H9 (cell line): Measurements from ENCODE around the gene TMEM253. TPM values are rescaled to one million over a fixed set of nuclear protein-coding genes. Genes with fewer than 3 reads are reported as not detected.

ENCODE experiments used
- DNase-seq: peaks from one replicate; pipeline ENCODE4 v3.0.0-alpha.2; 2017
- H2AFZ ChIP-seq: one replicate; pipeline ENCODE4 v1.6.1; 2013; ENCODE audit warnings: mild to moderate bottlenecking, low read length, control low read depth, moderate library complexity
- H2AK5ac ChIP-seq: 2 replicates; pipeline ENCODE4 v1.6.1; 2013; ENCODE audit warnings: low read length, control low read depth, mixed read lengths; ENCODE audit not compliant: insufficient read length
- H2BK120ac ChIP-seq: one replicate; pipeline ENCODE4 v1.6.1; 2013; ENCODE audit warnings: low read depth, mild to moderate bottlenecking, low read length, control low read depth, inconsistent platforms; ENCODE audit not compliant: poor library complexity, severe bottlenecking
- H2BK12ac ChIP-seq: 2 replicates; pipeline ENCODE4 v1.6.1; 2013; ENCODE audit warnings: low read length, control low read depth, mixed read lengths, low read depth; ENCODE audit not compliant: insufficient read length
- H2BK15ac ChIP-seq: 2 replicates; pipeline ENCODE4 v1.6.1; 2013; ENCODE audit warnings: low read depth, low read length, control low read depth
- H2BK20ac ChIP-seq: one replicate; pipeline ENCODE4 v1.6.1; 2013; ENCODE audit warnings: low read depth, mild to moderate bottlenecking, low read length, control low read depth, inconsistent platforms; ENCODE audit not compliant: poor library complexity, severe bottlenecking
- H2BK5ac ChIP-seq: 2 replicates; pipeline ENCODE4 v1.6.1; 2013; ENCODE audit warnings: low read length, control low read depth, mixed read lengths; ENCODE audit not compliant: insufficient read length
- H3K14ac ChIP-seq: 2 replicates; pipeline ENCODE4 v1.6.1; 2013; ENCODE audit warnings: low read length, control low read depth; ENCODE audit not compliant: insufficient read depth
- H3K18ac ChIP-seq: 2 replicates; pipeline ENCODE4 v1.6.1; 2013; ENCODE audit warnings: low read depth, mild to moderate bottlenecking, mixed read lengths, low read length, control low read depth; ENCODE audit not compliant: insufficient read length
- H3K23ac ChIP-seq: 2 replicates; pipeline ENCODE4 v1.6.1; 2013; ENCODE audit warnings: low read length, control low read depth, mixed read lengths, low read depth; ENCODE audit not compliant: insufficient read length
- H3K23me2 ChIP-seq: 2 replicates; pipeline ENCODE4 v1.6.1; 2013; ENCODE audit warnings: low read depth, mild to moderate bottlenecking, mixed read lengths, low read length, control low read depth; ENCODE audit not compliant: insufficient read length, poor library complexity, severe bottlenecking
- H3K27ac ChIP-seq: 2 replicates; pipeline ENCODE4 v1.5.1; 2013; ENCODE audit warnings: low read length, control low read depth, mixed read lengths, low read depth; ENCODE audit not compliant: insufficient read length
- H3K27me3 ChIP-seq: 2 replicates; pipeline ENCODE4 v1.6.1; 2013; ENCODE audit warnings: low read length, control low read depth, inconsistent platforms; ENCODE audit not compliant: insufficient read depth
- H3K4ac ChIP-seq: 2 replicates; pipeline ENCODE4 v1.6.1; 2013; ENCODE audit warnings: low read depth, mild to moderate bottlenecking, control low read depth, inconsistent platforms, low read length, moderate library complexity
- H3K4me1 ChIP-seq: 2 replicates; pipeline ENCODE4 v1.6.1; 2013; ENCODE audit warnings: low read length, control low read depth, inconsistent platforms; ENCODE audit not compliant: insufficient read depth
- H3K4me2 ChIP-seq: 2 replicates; pipeline ENCODE4 v1.6.1; 2013; ENCODE audit warnings: low read length, control low read depth, mixed read lengths; ENCODE audit not compliant: insufficient read length, insufficient read depth
- H3K56ac ChIP-seq: 2 replicates; pipeline ENCODE4 v1.6.1; 2013; ENCODE audit warnings: low read depth, mild to moderate bottlenecking, mixed read lengths, low read length, control low read depth; ENCODE audit not compliant: insufficient read length
- H3K79me1 ChIP-seq: 2 replicates; pipeline ENCODE4 v1.6.1; 2013; ENCODE audit warnings: low read depth, mild to moderate bottlenecking, moderate library complexity, low read length, control low read depth, inconsistent platforms; ENCODE audit not compliant: insufficient read depth, poor library complexity, severe bottlenecking
- H3K79me2 ChIP-seq: 2 replicates; pipeline ENCODE4 v1.6.1; 2013; ENCODE audit warnings: low read length, control low read depth, inconsistent platforms; ENCODE audit not compliant: insufficient read depth
- H3K9ac ChIP-seq: 2 replicates; pipeline ENCODE4 v1.6.1; 2013; ENCODE audit warnings: low read length, control low read depth, mixed read lengths; ENCODE audit not compliant: insufficient read length; ENCODE audit errors: extremely low read depth
- H3K9me3 ChIP-seq: one replicate; pipeline ENCODE4 v1.6.1; 2013; ENCODE audit warnings: low read depth, low read length, inconsistent platforms; ENCODE audit not compliant: control insufficient read depth
- H3T11ph ChIP-seq: one replicate; pipeline ENCODE4 v1.6.1; 2013; ENCODE audit warnings: mild to moderate bottlenecking, low read length, control low read depth, inconsistent platforms
- H4K20me1 ChIP-seq: one replicate; pipeline ENCODE4 v1.6.1; 2013; ENCODE audit not compliant: control insufficient read depth, insufficient read length, insufficient read depth
- H4K5ac ChIP-seq: 2 replicates; pipeline ENCODE4 v1.6.1; 2013; ENCODE audit warnings: low read depth, mild to moderate bottlenecking, mixed read lengths, low read length, control low read depth; ENCODE audit not compliant: insufficient read length
- H4K8ac ChIP-seq: replicated peaks from 2 replicates; pipeline ENCODE4 v1.6.1; 2013; ENCODE audit warnings: low read length, control low read depth, mixed read lengths, low read depth; ENCODE audit not compliant: insufficient read length
- H4K91ac ChIP-seq: 2 replicates; pipeline ENCODE4 v1.6.1; 2013; ENCODE audit warnings: low read depth, mild to moderate bottlenecking, moderate library complexity, mixed read lengths, low read length, control low read depth; ENCODE audit not compliant: insufficient read length
- H3K27ac Mint-ChIP-seq, 3 experiments: 2 replicates in 2 of 3; 3 replicates in 1 of 3; pipeline ENCODE4 v1.8.0; 2020 to 2021; ENCODE audit warnings: mixed read lengths in 3 of 3, mild to moderate bottlenecking in 1 of 3, moderate library complexity in 1 of 3
- H3K27me3 Mint-ChIP-seq: 2 replicates; pipeline ENCODE4 v1.8.0; 2021; ENCODE audit warnings: low read depth, mild to moderate bottlenecking, moderate library complexity, mixed read lengths
- H3K36me3 Mint-ChIP-seq, 3 experiments: 2 replicates in 2 of 3; 3 replicates in 1 of 3; pipeline ENCODE4 v1.8.0; 2020 to 2021; ENCODE audit warnings: low read depth in 3 of 3, mixed read lengths in 3 of 3; ENCODE audit not compliant: insufficient read depth in 1 of 3
- H3K4me1 Mint-ChIP-seq, 2 experiments: 2 replicates each; pipeline ENCODE4 v1.8.0; 2020; ENCODE audit warnings: mixed read lengths in 2 of 2
- H3K4me3 Mint-ChIP-seq, 2 experiments: 2 replicates in 1 of 2; 3 replicates in 1 of 2; pipeline ENCODE4 v1.8.0; 2020 to 2021; ENCODE audit warnings: mild to moderate bottlenecking in 2 of 2, mixed read lengths in 2 of 2, moderate library complexity in 1 of 2
- H3K9me3 Mint-ChIP-seq, 2 experiments: 2 replicates in 1 of 2; 3 replicates in 1 of 2; pipeline ENCODE4 v1.8.0; 2020; ENCODE audit warnings: mild to moderate bottlenecking in 2 of 2, mixed read lengths in 2 of 2, moderate library complexity in 1 of 2
- CTCF ChIP-seq: fragments of 200-600 bp; sonication (generic); conservative IDR thresholded peaks from 3 replicates; pipeline ENCODE4 v1.8.0; 2021; ENCODE audit warnings: antibody characterized with exemption, mild to moderate bottlenecking
- WGBS: extraction: QIAGEN DNeasy Blood & Tissue Kit; methylation state at CpG from one replicate; pipeline ENCODE4 v1.1.7; 2013; ENCODE audit warnings: missing lambda C conversion rate, low lambda C conversion rate, mixed read lengths; ENCODE audit not compliant: insufficient read length; ENCODE audit errors: extremely low coverage; 5-methylcytosine and 5-hydroxymethylcytosine counted together
- total RNA-seq: library from RNA; stranded (reverse); gene quantifications from 2 replicates; pipeline ENCODE4 v1.2.1, GENCODE V29; 2021

The TMEM253 gene
- total RNA-seq, 1 experiment from 2014 or later = 2.2 TPM

GRCh38 chr14:21070610-21071224 is 30.1 kb upstream of the TMEM253 start:
- no peak overlapping the region for H3K56ac ChIP-seq
- H3K79me2 ChIP-seq = no peaks in the 10 kb centered on the region
- no peak overlapping the region for H3T11ph ChIP-seq
- peaks cover 31% of the 10 kb centered on the region for H3K23me2 ChIP-seq
- Mint-ChIP-seq H3K27ac (peak overlapping the region; percentile 95 to 98 (median 95)), H3K9me3 (no peaks in the 10 kb centered on the region), H3K4me1 (peaks cover 26 to 30% of the 10 kb centered on the region in 2 experiments), H3K36me3 (peaks cover 22 to 36% (median 30%) of the 10 kb centered on the region in 3 experiments), H3K4me3 (peak overlapping the region; percentile 88 to 96), H3K27me3 (peaks cover 16% of the 10 kb centered on the region)
- H2BK5ac ChIP-seq = no peak overlapping the region
- peak overlapping the region; percentile 76 for H3K4me2 ChIP-seq
- H4K8ac ChIP-seq = no peak overlapping the region
- H3K79me1 ChIP-seq = no peaks in the 10 kb centered on the region
- H3K27me3 ChIP-seq = no peaks in the 10 kb centered on the region
- H4K91ac ChIP-seq = no peak overlapping the region
- H3K4ac ChIP-seq = no peak overlapping the region
- no peak overlapping the region for H2AFZ ChIP-seq
- H4K5ac ChIP-seq = no peak overlapping the region
- no peak overlapping the region for H2BK12ac ChIP-seq
- H2AK5ac ChIP-seq = no peak overlapping the region
- peak; percentile 81 for DNase-seq
- H3K4me1 ChIP-seq = peaks cover 4% of the 10 kb centered on the region; the same call in 1 of the 2 replicates
- no peak overlapping the region for H2BK20ac ChIP-seq
- no peak overlapping the region for H2BK15ac ChIP-seq
- H3K18ac ChIP-seq = peak overlapping the region; percentile 33
- WGBS = no CpG with 5 or more reads among the region's 23 CpGs
- no peaks in the 10 kb centered on the region for H4K20me1 ChIP-seq
- peak; percentile 26; the same call in 2 of the 3 replicates for TF ChIP-seq CTCF
- H3K27ac ChIP-seq = no peak overlapping the region
- H3K9me3 ChIP-seq = no peaks in the 10 kb centered on the region
- H3K14ac ChIP-seq = peak overlapping the region; percentile 13; the same call in 1 of the 2 replicates
- H3K9ac ChIP-seq = peak overlapping the region; percentile 39
- no peak overlapping the region for H3K23ac ChIP-seq
- no peak overlapping the region for H2BK120ac ChIP-seq
